Measurements from ENCODE around the gene CDT1.

The CDT1 gene

DNA sequence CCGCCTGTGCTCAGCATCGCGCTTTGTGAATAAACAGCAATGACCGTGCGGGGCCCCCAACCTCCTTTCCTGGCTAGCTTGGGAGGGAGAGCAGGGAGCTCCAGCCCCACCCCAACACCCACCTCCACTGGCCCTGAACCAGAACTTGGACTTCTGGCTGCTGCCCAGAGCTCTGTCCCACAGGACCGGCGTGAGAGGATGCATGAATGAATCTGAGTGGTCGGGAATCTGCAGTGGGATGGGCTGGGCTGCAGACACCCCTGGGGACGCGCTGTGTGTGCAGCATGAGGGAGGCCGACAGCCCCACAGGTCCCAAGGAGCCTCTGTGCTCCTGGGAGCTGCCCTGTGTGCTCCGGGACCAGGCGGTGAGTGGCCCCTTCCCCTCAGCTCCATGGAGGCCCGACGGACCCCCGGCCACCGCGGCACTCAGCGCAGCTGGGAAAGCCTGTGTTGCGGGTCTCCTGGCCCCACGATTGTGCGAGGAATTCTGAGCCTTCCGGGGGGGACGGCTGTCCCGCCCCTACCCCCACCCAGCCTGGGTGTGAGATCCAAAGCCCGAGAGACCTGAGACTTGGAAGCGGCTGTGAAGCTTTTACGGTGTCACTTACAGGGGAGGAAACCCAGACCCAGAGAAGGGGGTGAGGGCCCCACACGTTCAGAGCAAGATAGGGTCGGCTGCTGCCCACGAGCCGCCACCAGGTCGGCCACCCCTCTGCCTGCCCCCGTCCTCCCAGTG is 24.0 kb upstream of the CDT1 start:
- TF ChIP-seq, protein P1, sequence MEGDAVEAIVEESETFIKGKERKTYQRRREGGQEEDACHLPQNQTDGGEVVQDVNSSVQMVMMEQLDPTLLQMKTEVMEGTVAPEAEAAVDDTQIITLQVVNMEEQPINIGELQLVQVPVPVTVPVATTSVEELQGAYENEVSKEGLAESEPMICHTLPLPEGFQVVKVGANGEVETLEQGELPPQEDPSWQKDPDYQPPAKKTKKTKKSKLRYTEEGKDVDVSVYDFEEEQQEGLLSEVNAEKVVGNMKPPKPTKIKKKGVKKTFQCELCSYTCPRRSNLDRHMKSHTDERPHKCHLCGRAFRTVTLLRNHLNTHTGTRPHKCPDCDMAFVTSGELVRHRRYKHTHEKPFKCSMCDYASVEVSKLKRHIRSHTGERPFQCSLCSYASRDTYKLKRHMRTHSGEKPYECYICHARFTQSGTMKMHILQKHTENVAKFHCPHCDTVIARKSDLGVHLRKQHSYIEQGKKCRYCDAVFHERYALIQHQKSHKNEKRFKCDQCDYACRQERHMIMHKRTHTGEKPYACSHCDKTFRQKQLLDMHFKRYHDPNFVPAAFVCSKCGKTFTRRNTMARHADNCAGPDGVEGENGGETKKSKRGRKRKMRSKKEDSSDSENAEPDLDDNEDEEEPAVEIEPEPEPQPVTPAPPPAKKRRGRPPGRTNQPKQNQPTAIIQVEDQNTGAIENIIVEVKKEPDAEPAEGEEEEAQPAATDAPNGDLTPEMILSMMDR (IDR thresholded peaks at IDR 0.05; ENCODE audit: control insufficient read depth, extremely low read depth, insufficient read depth), result no peak
- no peak for DNase-seq (ENCODE audit: low read depth)
- no peak overlapping the region for H3K4me3 ChIP-seq (ENCODE audit: low read depth, low read length)

DNA sequence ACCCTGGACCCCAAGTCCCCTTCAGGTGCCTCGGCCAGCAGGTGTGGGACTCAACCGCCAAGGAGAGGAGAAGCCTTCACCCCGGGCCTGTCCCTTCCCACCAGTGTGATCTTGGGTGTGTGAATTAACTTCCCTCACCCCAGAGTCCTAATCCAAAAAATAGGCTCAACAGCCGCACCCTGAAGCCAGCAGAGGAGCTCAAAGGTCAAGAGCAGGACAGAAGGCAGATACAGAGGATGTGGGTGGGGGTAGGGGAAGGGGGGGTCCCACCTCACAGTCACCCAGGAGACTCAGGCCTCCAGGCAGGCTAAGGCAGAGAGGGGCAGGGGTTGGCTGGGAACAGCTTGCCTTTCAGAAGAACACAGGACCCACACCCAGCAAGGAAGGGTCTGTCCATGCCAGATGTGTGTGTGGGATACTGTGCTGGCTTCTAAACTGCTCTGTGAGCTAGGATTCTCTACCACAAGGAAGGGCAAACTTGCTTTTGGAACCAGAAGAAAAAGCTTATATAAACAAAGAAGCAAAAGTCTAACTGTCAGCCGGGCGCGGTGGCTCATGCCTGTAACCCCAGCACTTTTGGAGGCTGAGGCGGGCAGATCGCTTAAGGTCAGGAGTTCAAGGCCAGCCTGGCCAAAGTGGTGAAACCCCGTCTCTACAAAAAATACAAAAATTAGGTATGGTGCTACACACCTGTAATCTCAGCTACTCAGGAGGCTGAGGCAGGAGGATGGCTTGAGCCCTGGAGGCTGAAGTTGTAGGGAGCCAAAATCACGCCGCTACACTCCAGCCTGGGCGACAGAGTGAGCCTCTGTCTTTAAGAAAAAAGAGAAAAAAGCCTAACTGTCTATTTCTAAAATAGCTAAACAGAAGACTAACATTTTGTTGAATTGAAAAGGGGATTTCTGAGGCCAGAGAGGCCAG is 23.2 kb upstream of the CDT1 start:
- TF ChIP-seq, protein P1 (IDR thresholded peaks at IDR 0.05; ENCODE audit: control insufficient read depth, extremely low read depth, insufficient read depth), result no peak
- DNase-seq (ENCODE audit: low read depth), result no peak
- H3K4me3 ChIP-seq (ENCODE audit: low read depth, low read length), result no peak overlapping the region

DNA sequence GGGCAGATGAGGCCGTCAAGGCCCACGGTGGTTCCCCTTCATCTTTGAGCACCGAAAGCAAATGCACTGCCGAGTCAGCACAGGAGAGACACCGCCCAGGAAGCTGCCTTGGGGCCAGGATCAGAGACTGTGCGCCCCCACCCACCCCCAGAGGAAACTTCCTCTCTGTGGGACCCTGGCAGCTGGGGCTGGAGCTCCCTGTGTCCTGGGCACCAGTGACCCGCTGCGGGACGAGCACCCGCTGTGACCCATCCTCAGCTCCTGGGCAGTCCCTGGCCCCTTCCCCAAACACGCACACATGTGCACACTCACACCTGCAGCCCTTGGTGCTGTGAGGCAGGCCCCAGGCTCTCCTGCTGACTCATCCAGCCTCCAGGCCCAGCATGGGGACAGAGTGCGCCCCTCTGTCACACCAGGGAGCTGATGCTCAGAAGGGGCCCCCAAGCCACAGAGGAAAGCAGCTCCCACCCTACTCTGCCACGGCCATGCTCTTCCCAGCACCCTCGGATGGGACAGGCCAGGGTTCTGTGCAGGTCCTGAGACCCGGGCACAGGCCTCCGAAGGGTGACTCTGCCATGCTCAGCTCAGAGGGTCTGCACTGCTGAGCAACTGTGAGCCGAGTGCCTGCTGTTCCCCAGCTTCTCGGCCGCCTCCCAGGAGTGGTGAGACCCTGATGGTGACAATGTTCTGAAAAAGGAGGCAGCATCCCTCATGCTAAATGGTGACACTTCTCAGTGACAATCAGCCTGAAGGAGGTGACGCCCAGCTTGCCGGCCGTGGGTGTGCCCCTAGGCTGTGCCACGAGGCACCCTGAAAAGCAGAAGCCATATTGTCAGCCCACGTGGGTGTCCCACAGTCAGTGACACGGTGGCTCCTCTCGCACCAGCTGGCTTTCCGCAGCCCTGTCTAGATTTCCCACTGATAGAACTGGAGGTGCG is 22.2 kb upstream of the CDT1 start:
- no peak for DNase-seq (ENCODE audit: low read depth)
- TF ChIP-seq, protein P1 (IDR thresholded peaks at IDR 0.05; ENCODE audit: control insufficient read depth, extremely low read depth, insufficient read depth), result no peak
- H3K4me3 ChIP-seq (ENCODE audit: low read depth, low read length), result no peak overlapping the region

DNA sequence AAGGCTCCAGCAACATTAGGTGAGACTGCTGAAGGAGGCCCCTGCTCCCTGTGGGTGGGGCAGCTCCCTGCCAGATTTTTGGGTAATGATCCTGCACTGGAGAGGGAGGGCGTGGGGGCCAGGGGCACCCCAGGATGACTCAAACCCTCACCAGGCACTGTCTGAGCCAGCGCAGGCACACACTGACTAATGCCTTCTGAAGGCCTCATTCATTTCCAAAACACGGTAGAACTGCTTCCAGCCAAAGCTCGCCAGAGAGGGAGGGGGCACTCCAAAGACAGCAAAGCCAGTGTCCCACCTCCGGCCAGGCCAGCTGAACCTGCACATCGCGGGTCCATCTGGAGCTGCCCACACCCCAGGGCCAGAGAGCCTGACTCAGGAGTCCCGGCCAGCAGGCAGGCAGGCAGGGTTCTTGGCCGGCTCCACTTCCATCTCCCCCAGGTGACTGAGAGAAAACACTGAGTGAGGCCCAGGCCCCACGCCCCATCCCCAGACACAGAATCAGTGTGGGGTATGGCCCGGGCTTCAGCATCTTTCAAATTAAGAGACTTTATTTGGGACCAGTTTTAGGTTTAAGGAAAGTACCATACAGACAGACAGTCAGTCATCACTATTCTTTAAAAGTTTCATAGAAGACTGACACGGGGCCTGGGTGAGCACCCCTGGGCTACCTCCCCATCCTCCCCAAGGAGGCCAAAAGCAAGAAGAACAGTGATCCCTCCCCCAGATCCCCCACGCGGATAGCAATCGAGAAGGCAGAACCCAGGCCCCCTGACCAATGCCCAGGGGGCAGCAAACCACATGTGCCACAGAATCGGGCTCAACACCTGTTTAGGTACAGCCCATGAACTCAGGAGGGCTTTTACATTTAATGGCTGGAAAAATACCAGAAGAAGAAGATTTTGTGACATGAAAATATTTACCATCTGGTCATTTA is 20.9 kb upstream of the CDT1 start:
- peak overlapping the region; percentile 78 for H3K4me3 ChIP-seq (ENCODE audit: low read depth, low read length)
- DNase-seq (ENCODE audit: low read depth), result no peak
- TF ChIP-seq, protein P1 (IDR thresholded peaks at IDR 0.05; ENCODE audit: control insufficient read depth, extremely low read depth, insufficient read depth), result no peak

DNA sequence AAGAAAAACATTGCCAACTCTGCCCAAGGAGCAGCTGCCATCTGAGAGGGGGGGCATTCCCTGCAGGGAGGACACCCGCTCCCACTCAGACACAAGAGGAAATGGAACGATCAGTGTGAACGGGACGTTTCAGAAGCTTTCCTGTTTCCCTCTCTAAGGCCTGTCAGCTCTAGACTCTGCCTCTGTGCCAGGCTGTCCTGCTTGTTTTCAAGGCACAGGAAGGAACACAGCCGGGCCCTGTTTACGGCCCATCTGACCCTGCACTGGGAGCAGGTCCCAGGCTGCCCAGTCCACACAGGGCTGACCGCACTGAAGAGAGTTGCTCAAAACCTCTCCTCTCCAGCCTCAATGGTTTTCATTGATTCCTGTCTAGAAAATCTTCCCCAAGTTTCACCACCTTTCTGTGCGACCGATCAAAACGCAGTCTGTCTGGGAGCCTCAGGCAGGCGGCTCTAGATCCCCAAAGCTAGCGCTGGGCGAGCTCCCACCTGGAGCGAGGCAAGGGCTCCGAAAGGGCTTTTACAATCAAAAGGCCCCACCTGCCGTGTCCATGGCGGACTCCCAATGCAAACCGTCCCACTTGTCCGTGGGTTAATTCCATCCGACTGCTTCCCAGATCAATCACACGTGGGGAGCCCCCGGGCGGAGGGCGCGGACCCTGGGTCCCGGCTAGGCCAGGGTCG is 20.1 kb upstream of the CDT1 start:
- H3K4me3 ChIP-seq (ENCODE audit: low read depth, low read length), result peak overlapping the region; percentile 78
- DNase-seq (ENCODE audit: low read depth), result no peak
- TF ChIP-seq, protein P1 (IDR thresholded peaks at IDR 0.05; ENCODE audit: control insufficient read depth, extremely low read depth, insufficient read depth), result no peak

All from LNCaP clone FGC (cell line).